GM19351 (cell line): ENCODE measurements around the gene FRAS1.
"Not testable (repeated sequence)": the region's sequence is repeated elsewhere in the genome, so short reads cannot be mapped to it uniquely, and the experiment has no call there.

Experiments used
- ATAC-seq: cut with Tn5 transposase; IDR thresholded peaks from one replicate; pipeline ENCODE4 v1.9.1; 2021; ENCODE audit warnings: mild to moderate bottlenecking, moderate library complexity; ENCODE audit not compliant: unreplicated experiment

The FRAS1 gene

DNA sequence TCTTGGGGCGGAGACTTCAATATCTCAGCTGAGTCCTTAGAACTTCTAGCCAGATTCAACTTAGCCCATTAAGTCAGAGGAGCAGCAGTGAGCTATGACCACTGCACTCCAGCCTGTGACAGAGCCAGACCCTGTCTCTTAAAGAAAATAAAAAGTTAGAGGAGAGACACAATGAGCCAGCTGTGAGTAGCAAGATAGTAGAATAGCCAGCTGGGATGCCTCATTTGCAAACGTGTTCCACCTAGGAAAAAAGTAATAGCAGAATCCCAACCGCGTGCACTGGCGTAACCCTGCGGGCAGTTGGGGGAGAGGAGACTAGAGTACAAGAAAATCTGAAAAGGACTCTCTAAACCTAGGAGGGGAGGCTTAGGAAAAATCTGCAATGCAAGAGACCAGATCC, 361.3 kb downstream of the FRAS1 start:
- ATAC-seq: no peak

DNA sequence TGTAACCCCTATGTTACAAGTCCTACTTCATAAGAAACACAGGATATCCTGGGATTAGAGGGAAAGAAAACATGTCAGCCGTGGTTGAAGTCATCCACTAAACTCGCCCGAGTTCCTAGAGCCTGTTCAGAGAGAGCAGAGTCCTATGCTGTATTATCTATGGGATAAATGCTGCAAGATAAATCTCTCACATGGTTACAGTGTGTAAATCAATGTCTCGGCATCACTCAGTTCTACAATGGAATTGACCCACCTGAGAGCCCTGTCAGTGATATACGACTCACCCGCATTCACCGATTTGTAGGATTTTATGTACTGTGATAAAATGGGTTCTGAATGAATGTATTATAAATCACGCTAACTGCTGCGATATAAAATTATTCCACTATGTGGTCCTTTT, 366.7 kb downstream of the FRAS1 start:
- ATAC-seq: no peak

DNA sequence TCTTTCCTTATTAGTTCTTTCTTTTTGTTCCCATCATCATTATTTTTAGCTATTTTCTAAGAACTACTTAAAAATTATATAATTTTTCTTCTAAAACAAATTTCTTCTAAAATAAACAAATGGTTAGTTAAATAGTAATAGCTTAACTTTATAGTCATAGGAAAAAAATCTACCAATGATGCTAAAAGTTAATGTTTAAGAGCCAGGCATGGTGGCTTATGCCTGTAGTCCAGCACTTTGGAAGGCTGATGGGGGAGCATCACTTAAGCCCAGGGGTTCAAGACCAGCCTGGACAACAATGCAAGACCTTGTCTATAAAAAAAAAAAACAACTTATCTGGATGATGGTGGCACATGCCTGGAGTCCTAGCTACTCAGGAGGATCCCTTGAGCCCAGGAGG, 367.3 kb downstream of the FRAS1 start:
- ATAC-seq: no peak

DNA sequence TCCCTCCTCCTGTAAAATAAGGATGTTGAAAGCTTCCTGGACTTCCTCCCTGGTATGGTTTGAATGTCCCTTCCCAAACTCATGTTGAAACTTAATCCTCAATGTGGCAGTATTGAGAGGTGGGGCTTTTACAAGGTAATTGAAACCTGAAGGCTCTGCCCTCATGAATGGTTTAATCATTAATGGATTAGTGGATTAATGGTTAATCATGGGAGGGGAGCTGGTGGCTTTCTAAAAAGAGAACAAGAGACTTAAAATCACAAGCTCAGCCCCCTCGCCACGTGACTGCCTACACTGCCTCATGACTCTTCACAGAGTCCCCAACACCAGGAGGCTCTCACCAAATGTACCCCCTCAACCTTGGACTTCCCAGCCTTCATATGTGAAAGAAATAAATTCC, 369.8 kb downstream of the FRAS1 start:
- ATAC-seq: no peak

DNA sequence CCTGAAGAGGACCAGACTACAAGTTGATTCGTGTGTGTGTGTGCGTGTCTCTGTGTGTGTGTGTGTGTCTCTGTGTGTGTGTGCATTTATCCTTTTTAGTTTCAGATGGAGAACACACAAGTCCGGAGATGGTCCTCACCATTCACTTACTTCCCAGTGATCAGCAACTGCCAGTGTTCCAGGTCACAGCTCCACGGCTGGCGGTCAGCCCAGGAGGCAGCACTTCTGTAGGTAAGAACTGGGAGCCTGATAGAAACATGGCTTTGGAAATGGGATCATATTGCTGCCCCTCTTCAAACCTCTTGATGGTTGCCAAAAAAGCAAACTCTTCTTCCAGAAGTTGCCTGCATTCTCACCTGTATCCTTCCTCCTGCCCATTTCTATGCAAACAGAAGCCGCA, 371.9 kb downstream of the FRAS1 start:
- ATAC-seq: no peak

DNA sequence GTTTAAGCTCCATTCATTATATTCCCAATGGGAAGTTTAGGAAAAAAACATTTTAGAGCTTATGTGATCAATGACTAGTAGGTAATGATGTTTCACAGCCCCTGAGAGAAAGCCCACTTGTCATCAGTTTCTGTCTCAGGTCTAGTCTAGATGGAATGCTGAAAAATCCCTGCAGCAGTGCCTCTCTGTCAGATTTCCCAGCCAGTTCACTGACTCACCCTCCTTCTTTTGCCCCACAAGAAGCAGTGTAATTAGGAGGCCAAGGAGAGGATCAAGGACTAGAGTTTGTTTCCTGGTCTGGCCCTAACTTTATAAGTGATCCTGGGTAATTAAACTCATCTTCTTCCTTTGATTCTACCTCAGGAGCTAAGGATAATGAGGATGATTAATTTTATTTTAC, 375.8 kb downstream of the FRAS1 start:
- no peak for ATAC-seq

DNA sequence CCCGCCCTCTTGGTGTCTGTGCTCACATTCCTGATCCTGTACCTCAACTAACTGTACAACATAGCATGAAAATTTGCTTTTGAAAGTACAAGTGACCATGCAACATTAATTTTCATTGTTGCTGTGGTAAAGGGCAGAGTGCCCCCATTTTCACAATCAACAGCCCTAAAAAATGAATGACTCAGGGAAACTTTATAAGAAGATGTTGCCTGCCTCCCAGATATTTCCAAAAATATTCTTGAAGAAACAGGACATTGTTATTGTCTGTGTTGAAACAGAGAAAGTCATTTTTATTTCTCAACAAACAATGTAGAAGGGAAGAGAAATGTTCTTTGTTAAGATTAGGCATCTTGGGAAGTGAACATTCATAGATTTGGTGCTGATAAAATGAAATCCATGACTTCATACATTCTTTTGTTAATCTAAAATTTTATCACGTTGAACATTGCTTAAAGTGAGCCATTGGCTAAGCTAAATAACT, 380.5 kb downstream of the FRAS1 start:
- no peak for ATAC-seq

DNA sequence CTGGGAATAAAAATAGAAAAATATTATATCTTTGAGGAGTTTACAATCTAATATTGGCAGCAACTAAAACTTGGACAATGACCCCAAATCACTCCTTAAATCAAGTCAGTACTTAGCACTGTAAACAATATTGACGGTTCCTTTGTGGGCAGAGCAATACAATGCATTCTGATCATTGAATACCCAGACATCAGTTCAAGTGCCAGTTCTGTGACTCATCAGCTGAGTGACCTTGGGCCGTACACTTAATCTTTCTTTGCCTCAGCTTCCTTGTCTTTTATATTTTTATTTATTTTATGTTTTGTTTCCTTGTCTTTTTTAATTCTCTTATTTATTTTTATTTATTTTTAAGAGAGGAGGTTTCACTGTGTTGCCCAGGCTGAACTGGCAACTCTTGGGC, 382.2 kb downstream of the FRAS1 start:
- ATAC-seq: no peak

DNA sequence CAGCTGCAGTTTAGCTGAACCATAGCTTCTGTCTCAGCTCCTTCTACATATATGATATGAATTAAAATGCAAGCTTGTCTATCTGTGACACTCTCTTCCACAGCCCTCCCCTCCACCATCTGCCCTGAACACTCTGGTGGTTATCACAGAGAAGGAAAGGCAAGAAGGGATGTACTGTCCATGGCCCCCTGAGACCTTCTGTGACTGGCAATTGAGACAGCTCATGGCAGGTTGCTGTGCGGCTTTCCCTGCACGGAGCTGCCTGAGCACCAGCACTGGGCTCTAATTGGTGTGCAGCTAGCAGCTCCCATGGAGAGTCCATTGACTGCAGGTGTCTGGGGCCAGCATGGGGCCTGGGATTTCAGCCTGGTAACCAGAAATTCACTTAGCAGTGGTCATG, 384.6 kb downstream of the FRAS1 start:
- ATAC-seq: no peak

DNA sequence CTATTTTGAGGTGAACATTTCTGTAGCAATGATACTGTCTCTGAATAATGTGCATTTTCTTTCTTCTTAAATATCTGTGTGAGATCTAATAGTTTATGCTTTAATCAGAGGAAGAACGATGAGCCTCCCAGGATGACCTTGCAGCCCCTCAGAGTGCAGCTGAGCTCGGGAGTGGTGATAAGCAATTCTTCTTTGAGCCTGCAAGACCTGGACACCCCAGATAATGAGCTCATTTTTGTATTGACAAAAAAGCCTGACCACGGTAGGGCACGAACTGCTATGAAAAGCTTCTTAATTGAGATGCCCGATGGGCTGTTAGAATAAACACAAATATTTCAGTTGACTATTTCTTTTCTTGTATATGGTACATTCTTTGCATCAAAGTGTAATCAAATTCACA, 389.5 kb downstream of the FRAS1 start:
- no peak for ATAC-seq

DNA sequence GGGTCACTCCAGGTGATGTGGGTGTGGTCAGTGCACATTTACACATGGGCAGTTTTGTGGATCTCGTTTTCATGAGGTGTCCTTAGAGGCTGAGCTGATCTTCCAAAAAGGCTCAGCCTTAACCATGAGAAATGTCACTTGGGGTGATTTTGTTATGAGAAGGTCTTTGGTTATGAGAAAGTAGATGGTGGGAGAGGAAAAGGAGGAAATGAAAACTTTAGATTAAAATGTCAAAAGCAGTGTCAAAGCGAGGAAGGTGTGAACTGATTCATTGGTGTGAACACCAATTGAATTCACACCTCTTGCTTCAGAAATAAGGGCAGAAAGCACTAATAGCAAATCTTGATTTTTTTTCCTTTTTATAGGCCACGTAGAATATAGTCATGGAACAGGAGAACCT, 394.3 kb downstream of the FRAS1 start:
- no peak for ATAC-seq

DNA sequence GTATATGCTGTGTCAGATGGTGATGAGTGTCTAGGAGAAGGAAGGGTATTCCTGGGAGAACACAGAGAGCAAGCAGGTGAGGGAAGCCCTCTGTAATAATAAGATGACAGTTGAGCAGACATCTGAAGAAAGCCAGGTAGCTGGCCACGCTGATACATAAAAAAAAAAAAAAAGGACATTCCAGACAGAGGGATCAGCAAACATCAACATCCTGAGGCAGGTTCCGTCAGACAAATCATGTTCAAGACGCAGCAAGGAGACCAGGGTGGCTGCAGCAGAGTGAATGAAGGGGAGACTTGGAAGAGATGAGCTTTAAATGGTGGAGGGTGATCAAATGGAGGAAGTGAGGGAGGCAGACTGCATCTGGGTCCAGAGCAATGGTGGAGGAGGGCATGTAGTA, 396.9 kb downstream of the FRAS1 start:
- ATAC-seq: no peak

DNA sequence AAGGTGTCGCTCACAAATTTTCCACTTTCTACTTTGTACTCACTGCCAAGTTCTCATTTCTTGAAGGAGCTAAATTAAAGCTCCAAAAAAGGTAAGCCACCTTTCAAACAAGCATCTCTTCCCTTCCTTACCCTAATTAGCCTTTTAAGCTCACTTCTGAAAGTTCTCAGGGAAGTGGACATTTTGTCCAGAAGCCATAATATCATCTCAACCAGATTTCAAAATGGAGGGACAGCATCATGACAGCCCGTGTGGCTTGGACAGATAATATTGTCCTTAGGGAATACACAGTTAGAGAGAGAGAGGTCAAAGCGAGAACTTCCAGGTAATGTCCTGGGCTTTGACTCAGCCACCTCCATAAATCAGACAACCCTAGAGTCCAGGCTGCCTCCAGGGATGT, 400.6 kb downstream of the FRAS1 start:
- ATAC-seq: no peak

DNA sequence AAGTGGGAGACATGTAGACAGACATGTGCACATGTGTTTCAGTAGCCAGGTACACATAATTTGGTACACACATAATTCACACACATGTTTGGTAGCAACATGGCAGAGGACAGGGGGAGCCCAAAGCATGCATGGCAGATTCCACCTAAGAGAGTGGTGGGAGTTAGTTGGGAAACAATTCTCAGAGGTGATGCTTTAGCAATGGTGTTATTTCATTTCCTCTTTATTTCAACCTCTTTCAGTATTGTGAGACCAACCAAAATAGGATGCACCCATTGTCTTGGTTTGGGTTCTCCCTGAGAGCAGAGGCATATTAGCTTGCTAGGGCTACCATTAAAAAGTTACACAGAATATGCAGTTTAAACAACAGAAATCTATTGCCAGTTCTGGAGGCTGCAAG, 402.2 kb downstream of the FRAS1 start:
- ATAC-seq: peak; percentile 57

DNA sequence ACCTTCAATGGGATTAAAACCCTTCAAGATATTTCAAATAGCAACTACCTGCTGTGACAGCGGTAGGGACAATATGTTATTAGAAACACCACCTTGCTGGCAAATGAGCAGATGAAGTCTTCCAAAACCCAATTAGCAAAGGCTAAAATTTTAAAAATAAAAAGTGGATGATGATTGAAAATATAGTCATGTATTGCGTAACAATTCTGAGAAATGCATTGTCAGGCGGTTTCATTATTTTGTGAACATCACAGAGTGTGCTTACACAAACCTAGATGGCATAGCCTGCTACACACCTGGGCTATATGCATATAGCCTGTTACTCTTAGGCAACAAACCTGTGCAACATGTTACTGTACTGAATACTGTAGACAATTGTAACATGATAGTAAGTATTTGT, 403.2 kb downstream of the FRAS1 start:
- no peak for ATAC-seq

DNA sequence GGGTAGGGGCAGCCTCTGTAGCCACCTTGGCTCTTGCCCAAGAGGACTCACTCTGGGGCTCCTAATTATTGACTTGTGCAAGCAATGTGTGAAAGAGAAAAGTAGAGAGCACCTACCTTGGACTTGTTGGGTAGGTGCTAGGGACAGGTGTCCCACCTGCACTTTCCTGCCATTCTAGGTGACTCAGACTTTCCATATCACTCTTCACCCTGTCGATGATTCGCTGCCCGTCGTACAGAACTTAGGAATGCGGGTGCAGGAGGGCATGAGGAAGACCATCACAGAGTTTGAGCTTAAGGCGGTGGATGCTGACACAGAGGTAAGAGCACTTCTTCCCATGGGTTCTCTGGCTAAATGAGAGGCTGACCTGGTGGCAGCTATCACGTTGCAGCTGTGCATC, 407.1 kb downstream of the FRAS1 start:
- ATAC-seq: no peak

DNA sequence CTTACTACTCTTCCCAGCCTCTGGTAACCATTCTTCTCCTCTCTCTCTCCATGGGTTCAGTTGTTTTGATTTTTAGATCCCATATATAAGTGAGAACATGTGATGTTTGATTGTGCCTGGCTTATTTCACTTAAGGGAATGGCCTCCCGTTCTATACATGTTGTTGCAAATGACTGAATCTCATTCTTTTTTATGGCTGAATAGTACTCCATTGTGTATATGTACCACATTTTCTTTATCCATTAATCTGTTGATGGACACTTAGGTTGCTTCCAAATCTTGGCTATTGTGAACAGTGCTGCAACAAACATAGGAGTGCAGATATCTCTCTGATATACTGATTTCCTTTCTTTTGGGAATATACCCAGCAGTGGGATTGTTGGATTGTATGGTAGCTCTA, 410.1 kb downstream of the FRAS1 start:
- not testable (repeated sequence) for ATAC-seq

DNA sequence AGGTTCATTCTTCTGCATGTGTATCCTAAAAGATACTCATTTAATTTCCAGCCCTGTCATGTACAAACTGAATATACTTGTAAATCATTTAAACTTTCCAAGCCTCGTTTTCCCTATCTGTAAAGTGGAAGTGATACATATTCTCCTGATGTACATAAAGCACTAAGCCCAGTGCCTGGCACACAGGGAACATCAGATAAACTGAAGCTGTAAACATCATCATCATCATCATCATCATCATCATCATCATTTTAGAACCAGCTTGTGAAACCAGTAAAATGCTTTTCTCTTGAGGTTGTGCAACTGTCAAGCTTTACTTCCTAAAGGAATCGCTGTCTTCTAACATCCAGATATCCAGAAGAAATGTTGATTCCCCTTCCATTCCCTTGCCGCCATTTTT, 411.1 kb downstream of the FRAS1 start:
- ATAC-seq: no peak

DNA sequence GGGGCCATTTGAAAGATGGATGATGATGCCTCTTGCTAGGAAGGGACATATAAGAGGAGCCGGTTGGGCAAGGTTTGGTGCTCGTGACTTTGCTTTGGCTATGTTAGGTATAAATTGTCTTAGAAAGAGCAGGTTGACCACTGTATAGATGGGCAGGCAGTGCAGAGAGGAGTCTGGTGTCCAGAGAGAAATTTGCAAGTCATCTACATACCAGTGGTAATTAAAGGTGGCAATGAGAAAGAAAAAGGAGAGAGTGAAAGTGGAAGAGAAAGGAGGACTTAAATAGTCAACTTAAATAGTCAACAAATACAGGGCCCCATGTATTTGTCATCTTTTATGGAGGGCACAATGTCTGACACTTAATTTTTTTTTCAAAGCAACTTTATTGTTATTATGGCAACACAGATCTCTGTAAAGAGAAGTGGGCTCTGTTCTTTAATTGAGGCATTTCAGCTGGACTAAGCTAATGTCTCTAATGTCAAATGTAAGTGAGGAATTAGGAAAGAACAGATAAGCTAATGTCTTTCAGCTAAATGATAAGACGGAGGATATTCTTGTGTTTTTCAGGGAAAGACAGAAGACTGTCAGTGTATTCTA, 419.1 kb downstream of the FRAS1 start:
- ATAC-seq: no peak

DNA sequence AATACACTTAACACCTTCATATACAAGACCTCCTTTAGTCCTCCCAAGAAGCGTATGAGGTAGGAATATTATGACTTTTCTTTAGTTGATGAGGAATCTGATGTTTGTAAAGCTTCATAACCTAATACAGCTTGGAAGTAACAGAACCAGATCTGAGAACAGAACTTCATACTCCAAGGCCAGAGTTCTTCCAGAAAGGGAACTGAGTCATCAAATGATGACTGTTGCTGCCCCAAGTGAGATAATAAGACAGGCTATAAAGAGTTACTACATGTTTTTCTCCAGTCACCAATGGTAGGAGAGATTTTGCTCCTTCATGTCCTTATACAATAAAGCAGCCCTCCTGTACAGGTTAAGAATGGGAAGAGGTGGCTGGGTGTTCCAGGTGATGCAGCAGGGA, 420.2 kb downstream of the FRAS1 start:
- ATAC-seq: no peak

DNA sequence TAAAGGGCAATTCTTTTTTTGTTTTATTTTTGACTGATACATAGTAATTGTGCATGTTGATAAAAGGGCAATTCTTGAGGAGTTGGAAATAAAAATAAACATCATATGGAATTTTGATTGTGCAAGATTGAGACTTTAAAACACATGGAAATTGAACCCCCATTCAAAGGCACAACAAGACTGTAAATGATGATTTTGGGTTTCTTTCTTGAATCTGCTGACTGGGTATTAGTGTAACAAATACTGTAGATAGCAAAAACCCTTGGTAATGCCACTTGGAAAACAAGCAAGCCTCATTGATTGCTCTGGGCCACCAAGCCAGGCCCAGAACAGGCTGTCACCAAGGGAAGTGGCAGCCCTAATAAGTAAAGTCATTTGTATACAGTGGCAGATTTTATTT, 421.4 kb downstream of the FRAS1 start:
- no peak for ATAC-seq

DNA sequence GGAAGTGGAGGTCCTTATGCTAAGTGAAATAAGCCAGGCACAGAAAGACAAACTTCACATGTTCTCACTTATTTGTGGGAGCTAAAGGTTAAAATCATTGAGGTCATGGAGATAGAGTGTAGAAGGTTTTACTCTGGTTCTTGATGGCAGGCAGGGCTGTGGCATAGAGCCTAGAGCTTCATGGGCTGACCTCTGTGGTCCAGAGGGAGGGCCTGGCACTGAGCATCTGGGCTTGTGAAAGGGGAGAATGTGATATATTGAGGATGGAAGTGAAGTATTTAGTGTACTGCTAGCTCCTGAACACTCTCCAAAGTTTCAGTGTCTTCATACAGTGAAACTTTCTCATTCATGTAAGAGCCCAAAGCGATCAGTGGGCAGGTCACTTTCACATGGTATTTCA, 423.2 kb downstream of the FRAS1 start:
- ATAC-seq: no peak

DNA sequence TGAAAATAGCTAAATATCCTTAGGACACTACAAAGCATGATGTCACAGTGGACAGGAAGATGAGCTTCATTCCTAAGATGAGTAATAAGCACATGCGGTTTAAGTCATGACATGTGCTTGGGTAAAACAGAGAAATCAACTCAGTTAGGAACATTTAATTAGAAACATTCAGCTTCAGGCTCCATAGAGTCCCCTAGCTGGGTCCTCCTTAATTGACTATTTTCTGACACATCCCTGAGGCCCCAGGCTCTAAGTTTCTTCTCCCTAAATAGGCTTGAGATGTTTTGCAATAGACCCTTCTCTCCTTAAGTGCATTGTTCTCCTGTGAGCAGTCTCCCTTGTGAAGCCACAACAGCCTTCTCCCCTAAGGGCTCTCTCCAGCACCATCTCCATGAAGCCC, 424.1 kb downstream of the FRAS1 start:
- no peak for ATAC-seq

DNA sequence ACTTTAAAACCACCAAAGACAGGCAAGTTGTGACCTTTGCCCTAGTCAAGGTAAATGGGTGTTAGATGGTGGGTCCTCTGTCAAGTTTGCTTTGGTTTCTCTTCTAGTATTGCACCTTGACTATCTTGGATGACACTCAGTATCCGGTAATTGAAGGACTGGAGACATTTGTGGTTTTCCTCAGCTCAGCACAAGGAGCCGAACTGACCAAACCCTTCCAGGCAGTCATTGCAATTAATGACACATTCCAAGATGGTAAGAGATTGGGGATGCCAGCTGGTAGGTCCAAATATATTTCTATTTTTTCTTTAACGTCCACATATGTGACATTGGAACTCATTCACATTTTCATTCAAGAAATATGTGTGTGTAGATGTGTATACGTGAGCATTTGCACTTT, 425.2 kb downstream of the FRAS1 start:
- no peak for ATAC-seq
